Measurements from ENCODE around the gene LRP10. TPM values are rescaled to one million over a fixed set of nuclear protein-coding genes. Genes with fewer than 3 reads are reported as not detected.
A peak's percentile ranks its signal among the peaks of the same experiment; 100 is the strongest.

Gene LRP10
- total RNA-seq, 1 experiment from 2014 or later, result 31.9 TPM

- no peak for DNase-seq (ENCODE audit: low read depth, low spot score)
- in situ Hi-C loops (cut with HindIII; ENCODE audit: low pct_unique_long_range_greater_than_20kb, low sequenced_read_pairs), result no loop called here
These were observed 52.2 kb downstream of the LRP10 start for GRCh38 chr14:22923746-22924145.

DNA sequence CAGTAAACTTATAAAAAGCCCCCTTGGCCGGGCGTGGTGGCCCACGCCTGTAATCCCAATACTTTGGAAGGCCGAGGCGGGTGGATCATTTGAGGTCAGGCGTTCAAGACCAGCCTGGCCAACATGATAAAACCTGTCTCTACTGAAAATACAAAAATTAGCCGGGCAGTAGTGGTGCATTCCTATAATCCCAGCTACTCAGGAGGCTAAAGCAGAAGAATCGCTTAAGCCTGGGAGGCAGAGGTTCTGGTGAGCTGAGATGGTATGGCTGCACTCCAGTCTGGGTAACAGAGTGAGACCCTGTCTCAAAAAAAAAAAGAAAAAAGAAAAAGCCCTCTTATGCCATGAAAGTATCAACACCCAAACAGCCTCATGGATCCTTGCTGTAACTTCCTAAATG is 54.0 kb downstream of the LRP10 start:
- in situ Hi-C loops (cut with HindIII; ENCODE audit: low pct_unique_long_range_greater_than_20kb, low sequenced_read_pairs), result no loop called here
- DNase-seq (ENCODE audit: low read depth, low spot score), result no peak

GRCh38 chr14:22926316-22926715 is 54.8 kb downstream of the LRP10 start:
- no peak for DNase-seq (ENCODE audit: low read depth, low spot score)
- in situ Hi-C loops (cut with HindIII; ENCODE audit: low pct_unique_long_range_greater_than_20kb, low sequenced_read_pairs), result no loop called here

DNA sequence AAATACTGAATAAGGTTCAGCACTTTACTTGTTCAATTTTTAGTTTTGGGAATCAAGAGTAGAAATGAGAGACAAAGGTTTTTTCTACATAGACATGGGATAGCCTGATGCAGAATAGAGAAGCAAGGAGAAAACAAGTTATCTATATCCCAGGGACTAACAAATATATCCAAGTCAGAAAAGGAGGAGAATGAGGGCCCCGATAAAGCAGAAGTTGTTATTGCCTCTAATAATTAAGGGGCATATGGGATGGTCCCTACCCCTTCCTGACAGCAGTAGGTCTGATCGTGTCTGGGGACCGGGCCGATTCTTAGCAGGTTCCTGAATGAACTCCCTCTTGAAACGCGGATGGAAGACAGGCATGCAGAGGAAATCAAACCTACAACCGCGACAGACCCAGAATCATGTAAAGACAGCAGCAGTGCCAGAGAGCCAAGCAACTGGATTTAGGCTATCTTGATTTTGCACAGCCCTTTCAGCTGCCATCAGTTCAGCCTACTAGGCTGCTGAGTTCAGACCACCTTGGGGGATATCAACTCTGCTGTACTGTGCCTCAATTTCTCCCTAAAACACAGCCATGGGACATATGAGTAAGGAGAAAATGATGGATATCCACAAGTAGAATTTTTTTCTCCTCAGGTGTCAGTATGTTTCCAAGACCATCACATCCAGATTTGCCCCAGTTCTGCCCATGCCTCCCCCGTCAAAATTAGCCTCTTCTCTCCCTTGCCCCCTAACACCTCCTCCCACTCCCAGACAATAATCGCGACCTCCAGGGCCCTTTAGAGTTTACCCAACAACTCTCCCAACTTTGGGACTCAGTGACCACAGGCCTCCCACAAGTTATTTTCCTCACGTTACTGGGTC is 56.9 kb downstream of the LRP10 start:
- no peak for DNase-seq (ENCODE audit: low read depth, low spot score)
- in situ Hi-C loops (cut with HindIII; ENCODE audit: low pct_unique_long_range_greater_than_20kb, low sequenced_read_pairs), result no loop called here

GRCh38 chr14:22929104-22929960 is 57.8 kb downstream of the LRP10 start, which contains the start of gene PRMT5:
Gene PRMT5, minus strand, starts transcription at chr14:22929376. Its CDS starts 15 bp downstream, at chr14:22929361.
- in situ Hi-C loops (cut with HindIII; ENCODE audit: low pct_unique_long_range_greater_than_20kb, low sequenced_read_pairs), result no loop called here
- peak; percentile 99 for DNase-seq (ENCODE audit: low read depth, low spot score)

- no peak for DNase-seq (ENCODE audit: low read depth, low spot score)
- in situ Hi-C loops (cut with HindIII; ENCODE audit: low pct_unique_long_range_greater_than_20kb, low sequenced_read_pairs), result no loop called here
These were observed 58.4 kb downstream of the LRP10 start for GRCh38 chr14:22929961-22930364.

Small RNA genes within 50 kb of the gene (small RNA-seq; reads per million reads assigned to genes)
- 0 reads per million in 2 experiments for gene RF00019

Other genes with a start within 250 kb of the LRP10 start
- gene OR6J1, start 227.4 kb upstream of the LRP10 start, total RNA-seq (2014; rRNA removed; shearing (Covaris generic)), result not detected in 2 replicates
- 232 and 242 TPM in 2 replicates for gene OXA1L, start 105.1 kb upstream of the LRP10 start, total RNA-seq (2014; rRNA removed; shearing (Covaris generic))
- gene SLC7A7, start 56.3 kb upstream of the LRP10 start, total RNA-seq (2014; rRNA removed; shearing (Covaris generic)), result 0.82 and 1.5 TPM in 2 replicates
- 43.9 and 65.2 TPM in 2 replicates for gene MRPL52, start 41.9 kb upstream of the LRP10 start, total RNA-seq (2014; rRNA removed; shearing (Covaris generic))
- 138 and 143 TPM in 2 replicates for gene MMP14, start 35.2 kb upstream of the LRP10 start, total RNA-seq (2014; rRNA removed; shearing (Covaris generic))
- gene REM2, start 11.5 kb downstream of the LRP10 start, total RNA-seq (2014; rRNA removed; shearing (Covaris generic)), result not detected in 2 replicates
- gene RBM23, start 47.4 kb downstream of the LRP10 start, total RNA-seq (2014; rRNA removed; shearing (Covaris generic)), result 62.7 and 63.2 TPM in 2 replicates
- gene PRMT5, start 57.6 kb downstream of the LRP10 start, total RNA-seq (2014; rRNA removed; shearing (Covaris generic)), result 62.8 and 66.6 TPM in 2 replicates
- 32.5 and 34.2 TPM in 2 replicates for gene HAUS4, start 85.3 kb downstream of the LRP10 start, total RNA-seq (2014; rRNA removed; shearing (Covaris generic))
- gene AJUBA, start 110.8 kb downstream of the LRP10 start, total RNA-seq (2014; rRNA removed; shearing (Covaris generic)), result 8.5 and 9.5 TPM in 2 replicates
- gene C14orf93, start 138.4 kb downstream of the LRP10 start, total RNA-seq (2014; rRNA removed; shearing (Covaris generic)), result 8.2 and 11.6 TPM in 2 replicates
- 162 and 165 TPM in 2 replicates for gene PSMB5, start 163.2 kb downstream of the LRP10 start, total RNA-seq (2014; rRNA removed; shearing (Covaris generic))
- not detected in 2 replicates for gene PSMB11, start 170.5 kb downstream of the LRP10 start, total RNA-seq (2014; rRNA removed; shearing (Covaris generic))
- 0.96 and 1.1 TPM in 2 replicates for gene CDH24, start 185.8 kb downstream of the LRP10 start, total RNA-seq (2014; rRNA removed; shearing (Covaris generic))
- gene ACIN1, start 223.4 kb downstream of the LRP10 start, total RNA-seq (2014; rRNA removed; shearing (Covaris generic)), result 69.7 and 83.0 TPM in 2 replicates
- 65.5 and 70.6 TPM in 2 replicates for gene C14orf119, start 223.8 kb downstream of the LRP10 start, total RNA-seq (2014; rRNA removed; shearing (Covaris generic))
- not detected in 2 replicates for gene CIROP, start 233.2 kb downstream of the LRP10 start, total RNA-seq (2014; rRNA removed; shearing (Covaris generic))
- not detected in 2 replicates for gene CEBPE, start 247.5 kb downstream of the LRP10 start, total RNA-seq (2014; rRNA removed; shearing (Covaris generic))